ENCODE results near the gene ST6GAL2. TPM values are rescaled to one million over a fixed set of nuclear protein-coding genes. Genes with fewer than 3 reads are reported as not detected.

Gene ST6GAL2
- total and polyA plus RNA-seq, 2 experiments from 2014 or later = 13.4 to 25.7 TPM

- TF ChIP-seq REST (IDR thresholded peaks at IDR 0.05; ENCODE audit: unreplicated experiment) = no peak
These were observed 36.7 kb downstream of the ST6GAL2 start (continued) for GRCh38 chr2:106849253-106849652.

GRCh38 chr2:106847366-106847765, 38.6 kb downstream of the ST6GAL2 start:
- no peak for ATAC-seq
- TF ChIP-seq ZNF331 (CRISPR knock-in tag; IDR thresholded peaks at IDR 0.05; ENCODE audit: low read depth) (no peak), ETS1 (IDR thresholded peaks at IDR 0.05) (no peak), CTCF (conservative IDR thresholded peaks at IDR 0.05; ENCODE audit: low read depth in 2 of 2) (no peak), CREB1 (CRISPR knock-in tag; IDR thresholded peaks at IDR 0.05; ENCODE audit: low read depth) (no peak), REST (IDR thresholded peaks at IDR 0.05; ENCODE audit: unreplicated experiment) (no peak), NANOG (IDR thresholded peaks at IDR 0.05; ENCODE audit: borderline replicate concordance) (no peak), POLR2AphosphoS5 (IDR thresholded peaks at IDR 0.05; ENCODE audit: low read depth) (no peak), STAT1 (IDR thresholded peaks at IDR 0.05; ENCODE audit: unreplicated experiment) (no peak)
- TF ChIP-seq, protein P1, sequence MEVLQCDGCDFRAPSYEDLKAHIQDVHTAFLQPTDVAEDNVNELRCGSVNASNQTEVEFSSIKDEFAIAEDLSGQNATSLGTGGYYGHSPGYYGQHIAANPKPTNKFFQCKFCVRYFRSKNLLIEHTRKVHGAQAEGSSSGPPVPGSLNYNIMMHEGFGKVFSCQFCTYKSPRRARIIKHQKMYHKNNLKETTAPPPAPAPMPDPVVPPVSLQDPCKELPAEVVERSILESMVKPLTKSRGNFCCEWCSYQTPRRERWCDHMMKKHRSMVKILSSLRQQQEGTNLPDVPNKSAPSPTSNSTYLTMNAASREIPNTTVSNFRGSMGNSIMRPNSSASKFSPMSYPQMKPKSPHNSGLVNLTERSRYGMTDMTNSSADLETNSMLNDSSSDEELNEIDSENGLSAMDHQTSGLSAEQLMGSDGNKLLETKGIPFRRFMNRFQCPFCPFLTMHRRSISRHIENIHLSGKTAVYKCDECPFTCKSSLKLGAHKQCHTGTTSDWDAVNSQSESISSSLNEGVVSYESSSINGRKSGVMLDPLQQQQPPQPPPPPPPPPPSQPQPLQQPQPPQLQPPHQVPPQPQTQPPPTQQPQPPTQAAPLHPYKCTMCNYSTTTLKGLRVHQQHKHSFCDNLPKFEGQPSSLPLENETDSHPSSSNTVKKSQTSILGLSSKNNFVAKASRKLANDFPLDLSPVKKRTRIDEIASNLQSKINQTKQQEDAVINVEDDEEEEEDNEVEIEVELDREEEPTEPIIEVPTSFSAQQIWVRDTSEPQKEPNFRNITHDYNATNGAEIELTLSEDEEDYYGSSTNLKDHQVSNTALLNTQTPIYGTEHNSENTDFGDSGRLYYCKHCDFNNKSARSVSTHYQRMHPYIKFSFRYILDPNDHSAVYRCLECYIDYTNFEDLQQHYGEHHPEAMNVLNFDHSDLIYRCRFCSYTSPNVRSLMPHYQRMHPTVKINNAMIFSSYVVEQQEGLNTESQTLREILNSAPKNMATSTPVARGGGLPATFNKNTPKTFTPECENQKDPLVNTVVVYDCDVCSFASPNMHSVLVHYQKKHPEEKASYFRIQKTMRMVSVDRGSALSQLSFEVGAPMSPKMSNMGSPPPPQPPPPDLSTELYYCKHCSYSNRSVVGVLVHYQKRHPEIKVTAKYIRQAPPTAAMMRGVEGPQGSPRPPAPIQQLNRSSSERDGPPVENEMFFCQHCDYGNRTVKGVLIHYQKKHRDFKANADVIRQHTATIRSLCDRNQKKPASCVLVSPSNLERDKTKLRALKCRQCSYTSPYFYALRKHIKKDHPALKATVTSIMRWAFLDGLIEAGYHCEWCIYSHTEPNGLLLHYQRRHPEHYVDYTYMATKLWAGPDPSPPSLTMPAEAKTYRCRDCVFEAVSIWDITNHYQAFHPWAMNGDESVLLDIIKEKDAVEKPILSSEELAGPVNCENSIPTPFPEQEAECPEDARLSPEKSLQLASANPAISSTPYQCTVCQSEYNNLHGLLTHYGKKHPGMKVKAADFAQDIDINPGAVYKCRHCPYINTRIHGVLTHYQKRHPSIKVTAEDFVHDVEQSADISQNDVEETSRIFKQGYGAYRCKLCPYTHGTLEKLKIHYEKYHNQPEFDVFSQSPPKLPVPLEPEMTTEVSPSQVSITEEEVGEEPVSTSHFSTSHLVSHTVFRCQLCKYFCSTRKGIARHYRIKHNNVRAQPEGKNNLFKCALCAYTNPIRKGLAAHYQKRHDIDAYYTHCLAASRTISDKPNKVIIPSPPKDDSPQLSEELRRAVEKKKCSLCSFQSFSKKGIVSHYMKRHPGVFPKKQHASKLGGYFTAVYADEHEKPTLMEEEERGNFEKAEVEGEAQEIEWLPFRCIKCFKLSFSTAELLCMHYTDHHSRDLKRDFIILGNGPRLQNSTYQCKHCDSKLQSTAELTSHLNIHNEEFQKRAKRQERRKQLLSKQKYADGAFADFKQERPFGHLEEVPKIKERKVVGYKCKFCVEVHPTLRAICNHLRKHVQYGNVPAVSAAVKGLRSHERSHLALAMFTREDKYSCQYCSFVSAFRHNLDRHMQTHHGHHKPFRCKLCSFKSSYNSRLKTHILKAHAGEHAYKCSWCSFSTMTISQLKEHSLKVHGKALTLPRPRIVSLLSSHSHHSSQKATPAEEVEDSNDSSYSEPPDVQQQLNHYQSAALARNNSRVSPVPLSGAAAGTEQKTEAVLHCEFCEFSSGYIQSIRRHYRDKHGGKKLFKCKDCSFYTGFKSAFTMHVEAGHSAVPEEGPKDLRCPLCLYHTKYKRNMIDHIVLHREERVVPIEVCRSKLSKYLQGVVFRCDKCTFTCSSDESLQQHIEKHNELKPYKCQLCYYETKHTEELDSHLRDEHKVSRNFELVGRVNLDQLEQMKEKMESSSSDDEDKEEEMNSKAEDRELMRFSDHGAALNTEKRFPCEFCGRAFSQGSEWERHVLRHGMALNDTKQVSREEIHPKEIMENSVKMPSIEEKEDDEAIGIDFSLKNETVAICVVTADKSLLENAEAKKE (CRISPR knock-in tag; IDR thresholded peaks at IDR 0.05) = no peak

More at GRCh38 chr2:106847366-106847765, 38.6 kb downstream of the ST6GAL2 start:
- H4K20me1 ChIP-seq (replicated peaks; ENCODE audit: insufficient read depth) = peaks cover 5% of the 10 kb centered on the region; the same call in 1 of the 2 replicates
- H3K4me3 Mint-ChIP-seq = no peak overlapping the region
- H3K4me3 ChIP-seq = no peak overlapping the region
- peaks cover 17% of the 10 kb centered on the region for H3K79me2 ChIP-seq (replicated peaks; ENCODE audit: insufficient read depth)
- H3K36me3 Mint-ChIP-seq (ENCODE audit: low read depth) = no peaks in the 10 kb centered on the region
- H3K9me3 Mint-ChIP-seq = no peaks in the 10 kb centered on the region
- no peak overlapping the region for H2AFZ ChIP-seq
- no peak overlapping the region for H3K27ac ChIP-seq (ENCODE audit: low read depth)
- no peak overlapping the region for H3K27ac Mint-ChIP-seq
- H3K36me3 ChIP-seq (ENCODE audit: insufficient read depth) = no peaks in the 10 kb centered on the region
- H3K9me2 ChIP-seq (ENCODE audit: insufficient read depth) = no peaks in the 10 kb centered on the region
- H3K4me1 ChIP-seq (ENCODE audit: insufficient read depth) = peaks cover 32% of the 10 kb centered on the region
- H3K4me1 Mint-ChIP-seq = peaks cover 32% of the 10 kb centered on the region
- no peaks in the 10 kb centered on the region for H3F3A ChIP-seq (replicated peaks; ENCODE audit: low read depth)
- no peak overlapping the region for H3K4me2 ChIP-seq
- peaks cover 2% of the 10 kb centered on the region for H3K27me3 Mint-ChIP-seq (ENCODE audit: insufficient read depth, low read depth, poor library complexity)
- H3K27me3 ChIP-seq (ENCODE audit: insufficient read depth) = no peaks in the 10 kb centered on the region
- no peak for DNase-seq (ENCODE audit: low spot score)
